ENCODE results near the gene KPNA2. TPM values are rescaled to one million over a fixed set of nuclear protein-coding genes. Genes with fewer than 3 reads are reported as not detected.

KPNA2 gene
- total and polyA plus RNA-seq, 7 donors = 7.4 to 63.6 (median 16.1) TPM

DNA sequence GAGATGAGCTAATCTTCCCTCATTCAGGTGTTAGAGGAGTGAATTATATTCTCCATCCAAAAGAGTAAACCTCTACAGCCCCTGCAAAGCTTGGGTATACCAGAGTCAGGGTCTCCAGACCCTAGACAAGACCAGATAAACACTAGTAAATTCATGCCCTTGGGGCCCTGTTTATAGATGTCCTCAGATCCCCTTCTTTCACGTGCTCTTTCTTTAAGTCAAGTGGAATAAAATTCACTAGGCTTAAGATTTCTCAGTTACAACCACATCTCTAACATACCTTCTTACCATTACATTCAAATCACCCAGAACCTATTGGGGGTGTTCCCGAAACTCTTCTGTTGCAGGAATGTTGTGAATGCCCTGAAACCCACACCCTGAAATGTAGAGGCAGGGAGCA is 37.1 kb upstream of the KPNA2 start:
- intact Hi-C loops (cut with DNase I) = loop anchor here (10.0 kb wide), 1 partner anchor 1326 kb away; the partner anchor contains the start of gene ABCA5

DNA sequence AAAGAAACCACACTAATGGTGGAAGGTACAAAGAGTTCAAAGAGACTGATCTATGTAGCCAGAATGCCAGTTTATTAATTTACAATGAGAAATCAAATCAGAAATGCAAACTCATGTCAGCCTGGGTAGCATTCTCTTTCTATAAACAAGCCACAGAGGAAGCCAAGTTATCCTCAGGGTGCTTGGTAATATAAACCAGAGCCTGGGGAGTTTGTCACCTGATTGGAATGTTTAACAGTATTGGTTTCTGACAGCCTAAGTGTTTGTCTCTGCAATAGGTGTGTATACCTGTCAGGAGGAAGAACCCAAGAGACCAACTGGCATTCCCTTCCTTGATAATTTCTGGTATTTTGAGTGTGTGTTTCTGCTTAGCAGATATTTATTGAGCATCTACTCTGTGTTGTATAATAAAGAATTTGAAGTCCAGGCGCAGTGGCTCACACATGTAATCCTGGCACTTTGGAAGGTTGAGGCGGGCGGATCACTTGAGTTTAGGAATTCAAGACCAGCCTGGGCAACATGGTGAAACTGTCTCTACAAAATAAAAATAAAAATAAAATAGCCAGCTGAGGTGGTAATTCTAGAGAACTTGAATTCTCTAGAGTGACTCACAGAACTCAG is 36.1 kb upstream of the KPNA2 start:
- intact Hi-C loops (cut with DNase I) = loop anchor here (10.0 kb wide), 1 partner anchor 1325 kb away; the partner anchor contains the start of gene ABCA5

More for the DNA sequence above, 37.1 kb upstream of the KPNA2 start:
- no peaks in the 10 kb centered on the region for H3K36me3 ChIP-seq
- no peaks in the 10 kb centered on the region for H3K27me3 ChIP-seq
- TF ChIP-seq, protein P1, sequence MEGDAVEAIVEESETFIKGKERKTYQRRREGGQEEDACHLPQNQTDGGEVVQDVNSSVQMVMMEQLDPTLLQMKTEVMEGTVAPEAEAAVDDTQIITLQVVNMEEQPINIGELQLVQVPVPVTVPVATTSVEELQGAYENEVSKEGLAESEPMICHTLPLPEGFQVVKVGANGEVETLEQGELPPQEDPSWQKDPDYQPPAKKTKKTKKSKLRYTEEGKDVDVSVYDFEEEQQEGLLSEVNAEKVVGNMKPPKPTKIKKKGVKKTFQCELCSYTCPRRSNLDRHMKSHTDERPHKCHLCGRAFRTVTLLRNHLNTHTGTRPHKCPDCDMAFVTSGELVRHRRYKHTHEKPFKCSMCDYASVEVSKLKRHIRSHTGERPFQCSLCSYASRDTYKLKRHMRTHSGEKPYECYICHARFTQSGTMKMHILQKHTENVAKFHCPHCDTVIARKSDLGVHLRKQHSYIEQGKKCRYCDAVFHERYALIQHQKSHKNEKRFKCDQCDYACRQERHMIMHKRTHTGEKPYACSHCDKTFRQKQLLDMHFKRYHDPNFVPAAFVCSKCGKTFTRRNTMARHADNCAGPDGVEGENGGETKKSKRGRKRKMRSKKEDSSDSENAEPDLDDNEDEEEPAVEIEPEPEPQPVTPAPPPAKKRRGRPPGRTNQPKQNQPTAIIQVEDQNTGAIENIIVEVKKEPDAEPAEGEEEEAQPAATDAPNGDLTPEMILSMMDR (IDR thresholded peaks at IDR 0.05) = no peak
- TF ChIP-seq EP300 (IDR thresholded peaks at IDR 0.05) (no peak), POLR2A (IDR thresholded peaks at IDR 0.05) (no peak), POLR2AphosphoS5 (IDR thresholded peaks at IDR 0.05) (no peak)
- no peak for DNase-seq
- H3K4me3 ChIP-seq = no peak overlapping the region
- peaks cover 0 to 28% (median 16%) of the 10 kb centered on the region in 4 donors for H3K4me1 ChIP-seq
- no peaks in the 10 kb centered on the region for H3K9me3 ChIP-seq
- 81 to 87% methylated on average over 2 of the region's 2 CpGs for WGBS, 2 donors
- H3K27ac ChIP-seq = no peak overlapping the region

DNA sequence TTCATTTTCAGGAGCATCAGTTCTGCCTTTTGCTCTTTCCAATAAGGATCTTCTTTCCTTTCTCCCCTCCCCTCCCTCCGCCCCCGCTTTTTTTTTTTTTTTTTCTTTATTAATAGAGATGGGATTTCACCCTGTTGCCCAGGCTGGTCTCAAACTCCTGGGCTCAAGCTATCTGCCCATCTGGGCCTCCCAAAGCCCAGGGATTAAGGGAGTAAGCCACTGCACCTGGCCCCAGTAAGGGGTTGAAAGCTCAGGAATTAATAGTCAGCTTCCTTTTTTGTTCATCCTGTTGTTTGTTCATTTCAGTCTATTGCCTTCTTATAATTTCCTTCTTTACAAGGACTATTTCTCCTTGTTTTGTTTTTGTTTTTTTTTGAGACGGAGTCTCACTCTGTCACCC is 31.3 kb upstream of the KPNA2 start:
- H3K27me3 ChIP-seq = no peaks in the 10 kb centered on the region
- no peak overlapping the region for H3K4me3 ChIP-seq
- DNase-seq = no peak
- H3K9me3 ChIP-seq = no peaks in the 10 kb centered on the region
- TF ChIP-seq POLR2A (IDR thresholded peaks at IDR 0.05) = no peak
- TF ChIP-seq EP300 (IDR thresholded peaks at IDR 0.05) = no peak
- TF ChIP-seq POLR2AphosphoS5 (IDR thresholded peaks at IDR 0.05) = no peak
- TF ChIP-seq, protein P1 (IDR thresholded peaks at IDR 0.05) = no peak
- H3K36me3 ChIP-seq = no peaks in the 10 kb centered on the region
- WGBS, 2 donors = 93 to 94% methylated on average over 3 of the region's 3 CpGs
- no peaks in the 10 kb centered on the region for H3K4me1 ChIP-seq
- intact Hi-C loops (cut with DNase I) = no loop called here
- H3K27ac ChIP-seq = no peak overlapping the region

More for the DNA sequence above, 36.1 kb upstream of the KPNA2 start:
- Histone ChIP-seq H3K4me1 (peaks cover 0 to 22% (median 13%) of the 10 kb centered on the region in 4 donors), H3K9me3 (no peaks in the 10 kb centered on the region), H3K36me3 (no peaks in the 10 kb centered on the region), H3K4me3 (no peak overlapping the region), H3K27ac (no peak overlapping the region), H3K27me3 (no peaks in the 10 kb centered on the region)
- no peak for TF ChIP-seq EP300 (IDR thresholded peaks at IDR 0.05)
- TF ChIP-seq, protein P1 (IDR thresholded peaks at IDR 0.05) = no peak
- no peak for TF ChIP-seq POLR2A (IDR thresholded peaks at IDR 0.05)
- WGBS, 2 donors = 94 to 97% methylated on average over 3 of the region's 3 CpGs
- no peak for DNase-seq

DNA sequence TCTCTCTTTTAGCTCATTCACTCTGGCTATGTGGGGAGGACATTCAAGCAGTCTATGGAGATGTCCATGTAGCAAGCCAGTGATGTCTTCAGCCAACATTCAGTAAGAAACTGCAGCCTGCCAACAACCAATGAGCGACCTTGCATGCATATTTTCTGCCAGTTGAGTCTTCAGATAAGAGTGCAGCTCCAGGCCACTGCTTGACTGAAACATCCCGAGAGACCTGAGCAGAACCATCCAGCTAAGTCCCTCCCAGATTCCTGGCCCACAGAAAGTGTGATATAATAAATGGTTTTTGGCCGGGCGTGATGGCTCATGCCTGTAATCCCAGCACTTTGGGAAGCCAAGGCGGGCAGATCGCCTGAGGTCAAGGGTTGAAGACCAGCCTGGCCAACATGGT is 28.7 kb upstream of the KPNA2 start:
- TF ChIP-seq POLR2AphosphoS5 (IDR thresholded peaks at IDR 0.05) (no peak), POLR2A (IDR thresholded peaks at IDR 0.05) (no peak), EP300 (IDR thresholded peaks at IDR 0.05) (no peak)
- TF ChIP-seq, protein P1 (IDR thresholded peaks at IDR 0.05) = no peak
- intact Hi-C loops (cut with DNase I) = no loop called here
- Histone ChIP-seq H3K27me3 (no peaks in the 10 kb centered on the region), H3K36me3 (no peaks in the 10 kb centered on the region), H3K4me3 (no peak overlapping the region), H3K27ac (no peak overlapping the region), H3K9me3 (no peaks in the 10 kb centered on the region), H3K4me1 (no peaks in the 10 kb centered on the region)
- WGBS, 2 donors = 87 to 89% methylated on average over 6 of the region's 6 CpGs
- DNase-seq = no peak

All from sigmoid colon (tissue), 7 donors.